HepG2 (cell line): Measurements from ENCODE around the gene CD44. TPM values are rescaled to one million over a fixed set of nuclear protein-coding genes. Genes with fewer than 3 reads are reported as not detected.

ENCODE experiments used
- ATM ChIP-seq: fragments of 450-650 bp; IDR thresholded peaks from 2 replicates; pipeline ENCODE4 v1.7.1; 2017; ENCODE audit warnings: mild to moderate bottlenecking, borderline replicate concordance
- BRF2 ChIP-seq: sonication (generic); formaldehyde crosslinking; IDR thresholded peaks from 2 replicates; pipeline ENCODE4 v1.8.1; 2022; ENCODE audit warnings: mild to moderate bottlenecking, missing genetic modification reagents
- KLF15 ChIP-seq: sonication (generic); formaldehyde crosslinking; IDR thresholded peaks from 2 replicates; pipeline ENCODE4 v1.8.1; 2023; ENCODE audit warnings: borderline replicate concordance, mild to moderate bottlenecking, inconsistent platforms, missing genetic modification reagents, mixed read lengths
- PHB2 ChIP-seq: fragments of 450-650 bp; IDR thresholded peaks from 2 replicates; pipeline ENCODE4 v1.6.1; 2018; ENCODE audit not compliant: partially characterized antibody
- SMAD3 ChIP-seq: sonication (generic); formaldehyde crosslinking; IDR thresholded peaks from 2 replicates; pipeline ENCODE4 v1.4.0; 2020; ENCODE audit warnings: missing genetic modification reagents
- ZNF230 ChIP-seq: sonication (generic); formaldehyde crosslinking; IDR thresholded peaks from 2 replicates; pipeline ENCODE4 v1.4.0; 2020; ENCODE audit warnings: mild to moderate bottlenecking, missing genetic modification reagents
- ZNF318 ChIP-seq: sonication (generic); formaldehyde crosslinking; IDR thresholded peaks from 2 replicates; pipeline ENCODE4 v1.4.0; 2020; ENCODE audit warnings: mild to moderate bottlenecking, missing genetic modification reagents
- ZNF331 ChIP-seq: sonication (generic); formaldehyde crosslinking; IDR thresholded peaks from 2 replicates; pipeline ENCODE4 v1.4.0; 2020; ENCODE audit warnings: missing genetic modification reagents
- ZNF597 ChIP-seq: sonication (generic); formaldehyde crosslinking; IDR thresholded peaks from 2 replicates; pipeline ENCODE4 v1.5.0; 2020; ENCODE audit warnings: missing genetic modification reagents
- ZNF598 ChIP-seq: sonication (generic); formaldehyde crosslinking; IDR thresholded peaks from 2 replicates; pipeline ENCODE4 v1.5.1; 2020; ENCODE audit warnings: mild to moderate bottlenecking, missing genetic modification reagents, borderline replicate concordance
- ZNF740 ChIP-seq: sonication (generic); formaldehyde crosslinking; IDR thresholded peaks from 2 replicates; pipeline ENCODE4 v1.4.0; 2020; ENCODE audit warnings: missing genetic modification reagents
- ZNF839 ChIP-seq: sonication (generic); formaldehyde crosslinking; IDR thresholded peaks from 2 replicates; pipeline ENCODE4 v1.4.0; 2020; ENCODE audit warnings: missing genetic modification reagents, mild to moderate bottlenecking, borderline replicate concordance
- ZUFSP ChIP-seq: sonication (generic); formaldehyde crosslinking; IDR thresholded peaks from 2 replicates; pipeline ENCODE4 v1.9.0; 2021; ENCODE audit warnings: missing genetic modification reagents, mild to moderate bottlenecking, borderline replicate concordance
- polyA plus RNA-seq, 8 experiments: library from polyadenylated mRNA; depleted of rRNA in 3 of 8; stranded (reverse) in 7 of 8; unstranded in 1 of 8; fragments of >200 nt; fragmentation: Illumina TruSeq in 4 of 8; extraction: Trizol in 4 of 8; gene quantifications; 2 replicates each; pipeline versions ENCODE4 v1.2.1 to v1.2.3, GENCODE V29; 2011 to 2016; ENCODE audit warnings: low read depth in 4 of 8, missing spikeins in 1 of 8, mixed read lengths in 1 of 8; ENCODE audit not compliant: insufficient read depth in 1 of 8
- total RNA-seq, 5 experiments: library from RNA; depleted of rRNA; stranded (reverse); fragments of >200 nt; fragmentation: Illumina TruSeq; extraction: Trizol; gene quantifications; 2 replicates each; pipeline ENCODE4 v1.2.3, GENCODE V29; 2016; ENCODE audit warnings: low read depth in 1 of 5

The CD44 gene
- total and polyA plus RNA-seq, 2 of the 13 experiments (the other 11 are each of a cell fraction or from before 2014, with no cell fraction given), result 0.02 to 0.11 TPM

- TF ChIP-seq ZNF318 (CRISPR knock-in tag) (no peak), BRF2 (CRISPR knock-in tag) (no peak), PHB2 (no peak), ZNF597 (CRISPR knock-in tag) (no peak), KLF15 (CRISPR knock-in tag) (no peak), ZNF740 (CRISPR knock-in tag) (no peak), ZNF331 (no peak), ATM (no peak), ZNF230 (CRISPR knock-in tag) (no peak), ZUFSP (CRISPR knock-in tag) (no peak), SMAD3 (no peak), ZNF598 (no peak), ZNF839 (no peak)
These were observed 97.1 kb downstream of the CD44 start (continued) for GRCh38 chr11:35235936-35236666.
